GM18858 (cell line): ENCODE data around the gene SPATA19.

Experiments used
- ATAC-seq: cut with Tn5 transposase; IDR thresholded peaks from one replicate; pipeline ENCODE4 v1.9.1; 2021; ENCODE audit not compliant: unreplicated experiment

The SPATA19 gene

GRCh38 chr11:133819114-133819513 is 26.2 kb downstream of the SPATA19 start:
- no peak for ATAC-seq

GRCh38 chr11:133818302-133818701 is 27.0 kb downstream of the SPATA19 start:
- ATAC-seq: no peak

- ATAC-seq: no peak
These were observed 27.9 kb downstream of the SPATA19 start for GRCh38 chr11:133817449-133817848.

- ATAC-seq: no peak
These were observed 29.0 kb downstream of the SPATA19 start for GRCh38 chr11:133816146-133816870.

- no peak for ATAC-seq
These were observed 29.7 kb downstream of the SPATA19 start for GRCh38 chr11:133815636-133816035.

- no peak for ATAC-seq
These were observed 30.7 kb downstream of the SPATA19 start for GRCh38 chr11:133814588-133815100.

GRCh38 chr11:133811850-133812685 is 33.2 kb downstream of the SPATA19 start:
- ATAC-seq: no peak

- no peak for ATAC-seq
These were observed 34.5 kb downstream of the SPATA19 start for GRCh38 chr11:133810766-133811165.

- no peak for ATAC-seq
These were observed 35.5 kb downstream of the SPATA19 start for GRCh38 chr11:133809569-133810491.

GRCh38 chr11:133808393-133809140 is 36.7 kb downstream of the SPATA19 start:
- no peak for ATAC-seq

GRCh38 chr11:133803026-133803425 is 42.3 kb downstream of the SPATA19 start:
- no peak for ATAC-seq

- ATAC-seq: no peak
These were observed 44.0 kb downstream of the SPATA19 start for GRCh38 chr11:133801356-133801755.

GRCh38 chr11:133800666-133801065 is 44.6 kb downstream of the SPATA19 start:
- no peak for ATAC-seq

GRCh38 chr11:133797554-133797953 is 47.8 kb downstream of the SPATA19 start:
- no peak for ATAC-seq

- ATAC-seq: no peak
These were observed 49.1 kb downstream of the SPATA19 start for GRCh38 chr11:133796043-133796795.

- no peak for ATAC-seq
These were observed 50.2 kb downstream of the SPATA19 start for GRCh38 chr11:133795088-133795487.

- ATAC-seq: no peak
These were observed 51.1 kb downstream of the SPATA19 start for GRCh38 chr11:133794205-133794604.

GRCh38 chr11:133793271-133794035 is 51.9 kb downstream of the SPATA19 start:
- no peak for ATAC-seq

- no peak for ATAC-seq
These were observed 54.3 kb downstream of the SPATA19 start for GRCh38 chr11:133790995-133791394.
